Tibial nerve (tissue), 4 donors: ENCODE measurements around the gene TVP23A.

Source experiments
- CTCF ChIP-seq, 5 experiments: fragments of 200-600 bp in 3 of 5; fragments of 450-650 bp in 2 of 5; sonication (generic) in 3 of 5; IDR thresholded peaks; one replicate each; pipeline ENCODE4 v1.5.1; 2016 to 2019; ENCODE audit warnings: antibody characterized with exemption in 5 of 5, mild to moderate bottlenecking in 3 of 5, moderate library complexity in 2 of 5
- EP300 ChIP-seq, 2 donors: sonication (generic); formaldehyde crosslinking; IDR thresholded peaks; one replicate each; pipeline ENCODE4 v1.6.1; 2017; ENCODE audit warnings: antibody characterized with exemption in 2 of 2, mild to moderate bottlenecking in 1 of 2
- POLR2A ChIP-seq, 2 donors: fragments of 450-650 bp; IDR thresholded peaks; one replicate each; pipeline ENCODE4 v1.6.1; 2017; ENCODE audit warnings: antibody characterized with exemption in 2 of 2, mild to moderate bottlenecking in 2 of 2, moderate library complexity in 2 of 2

- TF ChIP-seq CTCF (IDR thresholded peaks at IDR 0.05) (no peak), POLR2A (IDR thresholded peaks at IDR 0.05) (no peak), EP300 (IDR thresholded peaks at IDR 0.05) (no peak)
Measured at GRCh38 chr16:10808850-10809249, 9.7 kb downstream of the TVP23A start.
